ENCODE measurements around the gene NMRK1. TPM values are rescaled to one million over a fixed set of nuclear protein-coding genes. Genes with fewer than 3 reads are reported as not detected.

The NMRK1 gene
- total and polyA plus RNA-seq, 2 of the 13 experiments (the other 11 are each of a cell fraction or from before 2014, with no cell fraction given), result 9.1 to 12.9 TPM

DNA sequence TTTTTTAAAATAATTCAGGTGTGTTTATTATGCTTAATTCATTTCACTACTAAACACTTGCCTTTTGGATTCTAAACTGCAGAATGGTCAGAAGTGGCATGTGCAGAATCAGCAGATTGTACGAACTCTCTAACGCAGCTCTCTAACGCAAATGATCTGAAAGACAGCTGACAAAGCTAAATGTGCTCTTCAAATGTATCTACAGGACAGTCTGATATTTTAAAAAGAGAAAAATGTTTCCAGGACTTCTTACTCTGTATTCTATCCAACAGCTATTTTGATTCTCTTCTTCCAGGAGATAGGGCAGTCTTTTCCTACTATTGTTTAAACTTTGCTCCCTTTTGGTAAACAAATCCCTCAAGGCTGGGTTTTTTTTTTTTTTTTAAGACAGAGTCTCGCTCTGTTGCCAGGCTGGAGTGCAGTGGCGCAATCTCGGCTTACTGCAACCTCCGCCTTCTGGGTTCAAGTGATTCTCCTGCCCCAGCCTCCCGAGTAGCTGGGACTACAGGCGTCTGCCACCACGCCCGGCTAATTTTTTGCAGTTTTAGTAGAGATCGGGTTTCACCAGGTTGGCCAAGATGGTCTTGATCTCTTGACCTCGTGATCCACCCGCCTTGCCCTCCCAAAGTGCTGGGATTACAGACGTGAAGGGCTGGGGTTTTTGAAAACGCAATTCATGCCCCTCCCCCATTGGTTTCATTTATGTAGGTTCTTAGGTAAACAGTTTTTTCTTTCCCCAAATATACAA lies 1.2 kb downstream of the NMRK1 start (continued):
- TF ChIP-seq CENPT (CRISPR knock-in tag; IDR thresholded peaks at IDR 0.05; ENCODE audit: low read depth) (no peak), ETV5 (CRISPR knock-in tag; IDR thresholded peaks at IDR 0.05; ENCODE audit: borderline replicate concordance) (no peak), ZFP41 (CRISPR knock-in tag; IDR thresholded peaks at IDR 0.05; ENCODE audit: borderline replicate concordance) (no peak), ZNF333 (CRISPR knock-in tag; IDR thresholded peaks at IDR 0.05; ENCODE audit: borderline replicate concordance) (no peak), ZBTB7A (CRISPR knock-in tag; IDR thresholded peaks at IDR 0.05) (no peak), WIZ (CRISPR knock-in tag; IDR thresholded peaks at IDR 0.05) (no peak), NRL (CRISPR knock-in tag; IDR thresholded peaks at IDR 0.05; ENCODE audit: borderline replicate concordance) (no peak), ZNF891 (CRISPR knock-in tag; IDR thresholded peaks at IDR 0.05) (no peak), SSRP1 (CRISPR knock-in tag; IDR thresholded peaks at IDR 0.05) (no peak), HHEX (CRISPR knock-in tag; IDR thresholded peaks at IDR 0.05) (no peak), SRY (CRISPR knock-in tag; IDR thresholded peaks at IDR 0.05) (no peak), NFIB (CRISPR knock-in tag; IDR thresholded peaks at IDR 0.05; ENCODE audit: borderline replicate concordance) (no peak), ASH2L (IDR thresholded peaks at IDR 0.05; ENCODE audit: insufficient read length, low read depth, low read length) (peak; percentile 29), CEBPB (IDR thresholded peaks at IDR 0.05; ENCODE audit: borderline replicate concordance, low read depth, low read length) (no peak), ZNF749 (CRISPR knock-in tag; IDR thresholded peaks at IDR 0.05; ENCODE audit: borderline replicate concordance) (no peak), POLR2AphosphoS5 (IDR thresholded peaks at IDR 0.05; ENCODE audit: low read depth, low read length) (no peak), ZNF816 (CRISPR knock-in tag; IDR thresholded peaks at IDR 0.05; ENCODE audit: borderline replicate concordance) (no peak), SNAPC2 (CRISPR knock-in tag; IDR thresholded peaks at IDR 0.05) (no peak), SMC3 (IDR thresholded peaks at IDR 0.05; ENCODE audit: low read length) (no peak), NKX3-1 (CRISPR knock-in tag; IDR thresholded peaks at IDR 0.05) (no peak), NR3C1 (CRISPR knock-in tag; IDR thresholded peaks at IDR 0.05) (no peak)
- TF ChIP-seq, protein P1, sequence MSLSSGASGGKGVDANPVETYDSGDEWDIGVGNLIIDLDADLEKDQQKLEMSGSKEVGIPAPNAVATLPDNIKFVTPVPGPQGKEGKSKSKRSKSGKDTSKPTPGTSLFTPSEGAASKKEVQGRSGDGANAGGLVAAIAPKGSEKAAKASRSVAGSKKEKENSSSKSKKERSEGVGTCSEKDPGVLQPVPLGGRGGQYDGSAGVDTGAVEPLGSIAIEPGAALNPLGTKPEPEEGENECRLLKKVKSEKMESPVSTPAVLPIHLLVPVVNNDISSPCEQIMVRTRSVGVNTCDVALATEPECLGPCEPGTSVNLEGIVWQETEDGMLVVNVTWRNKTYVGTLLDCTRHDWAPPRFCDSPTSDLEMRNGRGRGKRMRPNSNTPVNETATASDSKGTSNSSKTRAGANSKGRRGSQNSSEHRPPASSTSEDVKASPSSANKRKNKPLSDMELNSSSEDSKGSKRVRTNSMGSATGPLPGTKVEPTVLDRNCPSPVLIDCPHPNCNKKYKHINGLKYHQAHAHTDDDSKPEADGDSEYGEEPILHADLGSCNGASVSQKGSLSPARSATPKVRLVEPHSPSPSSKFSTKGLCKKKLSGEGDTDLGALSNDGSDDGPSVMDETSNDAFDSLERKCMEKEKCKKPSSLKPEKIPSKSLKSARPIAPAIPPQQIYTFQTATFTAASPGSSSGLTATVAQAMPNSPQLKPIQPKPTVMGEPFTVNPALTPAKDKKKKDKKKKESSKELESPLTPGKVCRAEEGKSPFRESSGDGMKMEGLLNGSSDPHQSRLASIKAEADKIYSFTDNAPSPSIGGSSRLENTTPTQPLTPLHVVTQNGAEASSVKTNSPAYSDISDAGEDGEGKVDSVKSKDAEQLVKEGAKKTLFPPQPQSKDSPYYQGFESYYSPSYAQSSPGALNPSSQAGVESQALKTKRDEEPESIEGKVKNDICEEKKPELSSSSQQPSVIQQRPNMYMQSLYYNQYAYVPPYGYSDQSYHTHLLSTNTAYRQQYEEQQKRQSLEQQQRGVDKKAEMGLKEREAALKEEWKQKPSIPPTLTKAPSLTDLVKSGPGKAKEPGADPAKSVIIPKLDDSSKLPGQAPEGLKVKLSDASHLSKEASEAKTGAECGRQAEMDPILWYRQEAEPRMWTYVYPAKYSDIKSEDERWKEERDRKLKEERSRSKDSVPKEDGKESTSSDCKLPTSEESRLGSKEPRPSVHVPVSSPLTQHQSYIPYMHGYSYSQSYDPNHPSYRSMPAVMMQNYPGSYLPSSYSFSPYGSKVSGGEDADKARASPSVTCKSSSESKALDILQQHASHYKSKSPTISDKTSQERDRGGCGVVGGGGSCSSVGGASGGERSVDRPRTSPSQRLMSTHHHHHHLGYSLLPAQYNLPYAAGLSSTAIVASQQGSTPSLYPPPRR (CRISPR knock-in tag; IDR thresholded peaks at IDR 0.05; ENCODE audit: borderline replicate concordance), result no peak
- TF ChIP-seq, protein P2, sequence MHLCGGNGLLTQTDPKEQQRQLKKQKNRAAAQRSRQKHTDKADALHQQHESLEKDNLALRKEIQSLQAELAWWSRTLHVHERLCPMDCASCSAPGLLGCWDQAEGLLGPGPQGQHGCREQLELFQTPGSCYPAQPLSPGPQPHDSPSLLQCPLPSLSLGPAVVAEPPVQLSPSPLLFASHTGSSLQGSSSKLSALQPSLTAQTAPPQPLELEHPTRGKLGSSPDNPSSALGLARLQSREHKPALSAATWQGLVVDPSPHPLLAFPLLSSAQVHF (CRISPR knock-in tag; IDR thresholded peaks at IDR 0.05), result no peak
- TF ChIP-seq, protein P3, sequence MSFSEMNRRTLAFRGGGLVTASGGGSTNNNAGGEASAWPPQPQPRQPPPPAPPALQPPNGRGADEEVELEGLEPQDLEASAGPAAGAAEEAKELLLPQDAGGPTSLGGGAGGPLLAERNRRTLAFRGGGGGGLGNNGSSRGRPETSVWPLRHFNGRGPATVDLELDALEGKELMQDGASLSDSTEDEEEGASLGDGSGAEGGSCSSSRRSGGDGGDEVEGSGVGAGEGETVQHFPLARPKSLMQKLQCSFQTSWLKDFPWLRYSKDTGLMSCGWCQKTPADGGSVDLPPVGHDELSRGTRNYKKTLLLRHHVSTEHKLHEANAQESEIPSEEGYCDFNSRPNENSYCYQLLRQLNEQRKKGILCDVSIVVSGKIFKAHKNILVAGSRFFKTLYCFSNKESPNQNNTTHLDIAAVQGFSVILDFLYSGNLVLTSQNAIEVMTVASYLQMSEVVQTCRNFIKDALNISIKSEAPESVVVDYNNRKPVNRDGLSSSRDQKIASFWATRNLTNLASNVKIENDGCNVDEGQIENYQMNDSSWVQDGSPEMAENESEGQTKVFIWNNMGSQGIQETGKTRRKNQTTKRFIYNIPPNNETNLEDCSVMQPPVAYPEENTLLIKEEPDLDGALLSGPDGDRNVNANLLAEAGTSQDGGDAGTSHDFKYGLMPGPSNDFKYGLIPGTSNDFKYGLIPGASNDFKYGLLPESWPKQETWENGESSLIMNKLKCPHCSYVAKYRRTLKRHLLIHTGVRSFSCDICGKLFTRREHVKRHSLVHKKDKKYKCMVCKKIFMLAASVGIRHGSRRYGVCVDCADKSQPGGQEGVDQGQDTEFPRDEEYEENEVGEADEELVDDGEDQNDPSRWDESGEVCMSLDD (CRISPR knock-in tag; IDR thresholded peaks at IDR 0.05; ENCODE audit: borderline replicate concordance), result no peak

Measured in HepG2 (cell line).